WI38 (cell line): ENCODE results near the gene TBC1D24.

Experiments used
- H3K4me3 ChIP-seq: 2 replicates; pipeline ENCODE4 v1.5.1; 2011; ENCODE audit warnings: low read depth, mild to moderate bottlenecking, control low read depth, low read length
- CTCF ChIP-seq: IDR thresholded peaks from 2 replicates; pipeline ENCODE4 v1.5.1; 2012; ENCODE audit warnings: low read depth, mild to moderate bottlenecking, control low read depth, low read length

TBC1D24 gene

GRCh38 chr16:2485811-2486507 is 11.0 kb downstream of the TBC1D24 start:
- H3K4me3 ChIP-seq, result no peak overlapping the region
- no peak for TF ChIP-seq CTCF

GRCh38 chr16:2486645-2487516 is 12.0 kb downstream of the TBC1D24 start:
- H3K4me3 ChIP-seq, result no peak overlapping the region

GRCh38 chr16:2487517-2487842 is 12.6 kb downstream of the TBC1D24 start:
- no peak overlapping the region for H3K4me3 ChIP-seq

More at GRCh38 chr16:2486645-2487516, 12.0 kb downstream of the TBC1D24 start:
- TF ChIP-seq CTCF, result no peak

GRCh38 chr16:2487903-2488531 is 13.1 kb downstream of the TBC1D24 start:
- no peak overlapping the region for H3K4me3 ChIP-seq
- TF ChIP-seq CTCF, result no peak

More at GRCh38 chr16:2487517-2487842, 12.6 kb downstream of the TBC1D24 start:
- TF ChIP-seq CTCF, result no peak

GRCh38 chr16:2489581-2489980 is 14.7 kb downstream of the TBC1D24 start:
- TF ChIP-seq CTCF, result no peak
- no peak overlapping the region for H3K4me3 ChIP-seq

- H3K4me3 ChIP-seq, result no peak overlapping the region
- TF ChIP-seq CTCF, result no peak
Observed at GRCh38 chr16:2490190-2491105, 15.5 kb downstream of the TBC1D24 start.
